GM11168 (cell line): ENCODE results near the gene ZNF334.

Experiments used
- in situ Hi-C: fragments of 300-500 bp; cut with MboI; formaldehyde crosslinking; loops from one replicate; pipeline ENCODE4 v1.12.0; 2022; ENCODE audit warnings: low sequenced_read_pairs; ENCODE audit not compliant: unreplicated experiment

ZNF334 gene

GRCh38 chr20:46512943-46513844 is at the start of gene ZNF334:
Gene ZNF334, minus strand, starts transcription at chr20:46513559. Its CDS starts 1,457 bp downstream, at chr20:46512102.
- in situ Hi-C loops, result no loop called here

- in situ Hi-C loops, result no loop called here
These were observed 49.2 kb upstream of the ZNF334 start for GRCh38 chr20:46562373-46563169.

- in situ Hi-C loops, result no loop called here
These were observed 48.6 kb upstream of the ZNF334 start for GRCh38 chr20:46562009-46562372.

DNA sequence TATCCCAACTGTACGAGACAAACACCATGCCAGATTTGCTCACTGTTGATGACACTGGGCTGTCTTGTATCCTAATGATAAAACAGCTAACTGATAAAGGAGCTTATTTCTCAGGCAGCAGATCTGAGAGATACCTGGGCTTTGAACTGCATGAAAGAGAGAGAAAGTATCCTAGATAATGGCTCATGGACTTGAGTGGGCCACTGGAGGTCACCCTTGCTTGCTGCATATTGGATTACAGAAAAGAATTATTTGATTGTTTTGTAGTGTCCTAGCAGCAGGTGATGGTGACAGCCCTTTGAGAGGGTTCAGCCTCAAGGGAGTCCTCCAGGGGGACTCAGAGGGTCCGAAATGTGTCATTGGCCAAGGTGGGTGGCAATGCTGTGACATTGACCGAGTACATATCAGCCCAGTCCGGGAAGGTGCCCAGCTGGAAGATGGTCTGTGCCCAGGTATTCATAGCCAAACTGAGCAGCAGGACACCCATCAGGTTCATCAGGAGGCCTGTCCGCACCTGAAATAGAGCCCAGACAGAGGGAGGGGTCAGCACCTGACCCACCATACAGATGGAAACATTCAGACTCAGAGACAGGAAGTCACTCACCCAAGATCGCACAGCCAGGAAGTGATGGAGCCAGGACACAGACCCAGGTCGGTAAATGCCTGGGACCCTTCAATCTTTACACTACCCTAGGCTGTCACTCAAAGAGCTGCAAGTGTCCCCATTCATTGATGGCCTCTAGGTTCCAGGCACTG is 46.5 kb upstream of the ZNF334 start:
- in situ Hi-C loops, result no loop called here

- in situ Hi-C loops, result no loop called here
These were observed 45.6 kb upstream of the ZNF334 start for GRCh38 chr20:46559001-46559400.

DNA sequence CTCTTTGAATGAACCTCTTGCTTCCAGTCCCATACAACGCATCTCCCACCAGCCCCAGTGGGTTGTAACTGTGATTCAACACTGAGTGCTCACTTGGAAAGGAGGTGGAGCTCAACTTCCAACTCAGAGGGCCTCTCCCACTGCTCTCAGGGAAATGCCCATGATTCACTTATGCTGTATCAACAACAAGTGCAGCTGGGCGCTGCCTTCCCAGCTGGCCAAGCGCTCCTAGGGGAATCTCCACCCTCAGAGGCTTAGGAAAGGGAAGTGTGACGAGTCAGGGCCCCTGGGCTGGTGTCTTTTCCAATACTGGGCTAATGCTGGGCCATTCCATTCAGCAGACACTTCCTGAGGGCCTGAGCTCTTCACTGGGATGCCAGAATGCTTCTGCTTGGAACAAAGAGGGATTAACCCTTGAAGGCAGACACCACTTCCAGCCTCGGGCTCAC is 45.2 kb upstream of the ZNF334 start:
- in situ Hi-C loops, result no loop called here

- in situ Hi-C loops, result no loop called here
These were observed 44.0 kb upstream of the ZNF334 start for GRCh38 chr20:46557231-46557956.

DNA sequence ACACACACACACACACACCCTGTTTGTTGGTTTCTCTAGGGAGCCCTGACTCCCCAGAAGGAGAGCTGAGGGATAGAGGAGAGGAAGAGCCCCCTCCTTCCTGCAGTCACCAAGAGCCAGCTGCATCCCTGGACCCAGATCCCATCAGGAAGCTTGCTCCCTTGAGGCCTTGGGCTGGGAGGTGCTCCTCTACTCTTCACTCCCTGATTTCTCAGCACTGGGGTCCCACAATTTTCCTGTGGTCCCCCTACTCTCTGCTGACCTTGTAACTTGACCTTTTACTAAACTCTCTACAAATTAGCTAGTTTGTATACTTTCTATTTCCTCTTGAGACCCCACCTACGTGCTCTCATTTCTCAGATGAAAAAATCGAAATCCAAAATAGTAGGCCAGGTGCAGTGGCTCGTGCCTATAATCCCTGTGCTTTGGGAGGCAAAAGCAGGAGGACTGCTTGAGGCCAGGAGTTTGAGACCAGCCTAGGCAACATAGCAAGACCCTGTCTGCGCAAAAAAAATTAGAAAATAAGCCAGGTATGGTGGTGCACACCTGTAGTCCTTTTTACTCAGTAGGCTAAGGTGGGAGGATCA is 42.1 kb upstream of the ZNF334 start:
- in situ Hi-C loops, result no loop called here

GRCh38 chr20:46554828-46555227 is 41.5 kb upstream of the ZNF334 start:
- in situ Hi-C loops, result no loop called here

DNA sequence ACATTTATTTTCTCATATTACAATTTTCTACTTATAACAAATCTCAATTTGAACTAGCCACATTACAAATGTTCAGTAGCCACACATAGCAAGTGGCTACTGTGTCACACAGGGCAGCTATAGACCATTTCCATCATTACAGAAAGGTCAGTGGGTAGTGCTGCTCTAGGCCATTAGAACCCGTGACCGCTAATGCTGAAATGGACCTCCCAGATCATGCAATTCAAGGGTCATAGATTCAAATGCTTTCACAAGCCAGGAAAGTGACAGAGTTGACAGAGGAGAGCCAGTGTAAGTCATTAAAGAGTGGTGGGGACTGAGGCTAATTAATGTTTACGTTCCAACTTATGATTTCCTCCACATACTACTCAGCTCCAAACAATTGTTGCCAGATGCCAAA is 40.6 kb upstream of the ZNF334 start:
- in situ Hi-C loops, result no loop called here

DNA sequence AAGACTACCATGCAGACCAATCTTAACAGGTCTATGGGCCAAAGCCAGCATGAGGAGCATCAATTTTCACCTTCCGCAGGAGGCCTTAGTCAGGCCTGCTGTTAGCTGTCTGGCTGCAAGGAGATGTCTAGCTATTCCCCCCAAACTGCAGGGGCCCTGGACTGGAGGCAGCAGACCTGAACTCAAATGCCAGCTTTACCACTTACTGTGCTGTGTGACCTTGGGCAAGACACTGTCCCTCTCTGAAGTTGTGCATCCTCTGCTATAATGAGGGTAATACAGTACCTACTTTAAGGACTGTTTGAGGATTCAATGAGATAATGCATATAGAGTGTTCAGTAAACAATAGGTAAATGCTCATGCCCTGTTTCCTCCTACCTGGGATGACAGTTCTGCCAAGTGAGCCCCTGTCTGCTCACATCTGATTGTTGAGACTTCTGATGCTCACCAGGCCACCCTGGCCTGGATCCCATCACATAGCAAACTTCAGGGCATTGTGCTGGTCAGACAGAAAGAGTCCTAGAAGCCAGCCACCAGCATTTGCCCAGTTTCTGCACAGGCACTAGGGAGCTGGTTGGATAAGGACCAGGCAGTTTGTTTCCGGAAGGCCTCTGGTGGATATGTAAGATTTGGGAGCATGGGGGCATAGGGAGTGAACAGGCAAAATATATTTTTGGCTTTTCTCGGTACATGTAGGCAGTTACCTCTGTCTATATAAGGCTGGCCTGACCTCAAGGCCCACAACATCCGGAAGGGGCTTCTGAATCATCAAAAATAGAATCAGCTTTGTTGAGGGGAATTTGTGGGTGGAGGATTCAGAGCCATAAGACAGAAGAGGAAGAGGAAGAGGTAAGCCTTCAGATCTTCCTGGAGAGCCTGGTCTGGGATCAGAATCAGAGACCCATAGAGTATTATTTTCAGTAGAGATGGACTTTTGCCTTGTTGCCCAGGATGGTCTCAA is 39.4 kb upstream of the ZNF334 start:
- in situ Hi-C loops, result no loop called here

DNA sequence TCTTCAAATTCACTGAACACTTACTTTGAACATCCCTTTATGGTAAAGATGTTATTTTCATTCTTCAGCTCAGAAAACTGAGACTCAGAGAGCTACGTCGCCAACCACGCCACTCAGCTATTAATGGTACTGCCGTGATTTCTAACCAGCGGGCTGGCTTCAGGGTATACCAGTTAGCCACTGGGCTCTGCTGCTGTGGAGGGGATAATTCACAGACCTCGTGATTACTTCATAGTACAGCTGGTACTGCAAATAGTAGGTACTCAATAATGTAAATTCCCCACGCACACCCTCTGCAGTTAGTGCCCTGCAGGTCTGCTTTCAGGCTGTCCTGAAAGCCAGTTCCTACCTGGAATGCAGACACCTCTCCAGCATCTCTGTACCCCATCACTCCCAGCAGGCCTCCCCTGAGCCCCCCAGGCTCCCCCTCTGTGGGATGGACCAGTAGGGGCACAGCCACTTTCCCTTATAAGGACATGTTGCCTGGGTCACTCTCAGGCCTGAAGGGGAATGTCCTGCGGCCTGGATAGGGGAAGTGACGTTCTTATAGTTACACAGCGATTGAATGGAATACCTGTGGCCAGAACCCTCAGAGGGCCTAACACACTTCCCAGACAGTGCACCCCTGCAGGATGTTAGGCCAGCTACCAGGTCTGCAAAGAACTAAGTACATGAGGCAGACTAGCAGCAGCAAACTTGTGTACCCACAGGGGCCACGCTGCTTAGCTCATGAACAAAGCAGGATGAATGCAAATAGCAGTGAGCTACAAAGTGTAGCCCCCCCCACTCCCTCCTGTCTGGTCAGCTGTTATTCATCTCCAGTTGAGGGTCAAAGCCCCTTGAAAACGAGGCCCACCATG is 38.4 kb upstream of the ZNF334 start:
- in situ Hi-C loops, result no loop called here

DNA sequence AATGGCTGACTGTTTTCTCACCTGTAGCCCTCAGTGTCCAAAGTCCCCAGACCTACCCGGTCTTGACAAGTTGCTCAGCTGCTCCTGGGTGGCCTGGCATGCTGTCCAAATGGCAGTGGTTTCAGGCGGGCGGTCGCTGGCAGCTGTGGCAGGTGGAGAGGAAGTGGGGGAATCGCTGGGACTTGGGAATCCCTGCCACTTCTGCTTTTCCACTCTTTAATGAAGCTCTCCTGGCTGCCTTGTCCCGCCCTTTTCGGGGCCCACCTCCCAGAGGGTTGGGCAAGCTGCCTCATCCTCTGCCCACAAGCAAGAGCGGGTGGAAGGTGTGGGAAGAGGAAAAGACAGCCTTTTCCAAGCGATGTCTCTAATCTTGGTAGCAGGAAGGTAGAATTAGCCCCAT is 37.1 kb upstream of the ZNF334 start, which contains the start of gene OCSTAMP:
OCSTAMP (minus strand) TSS at position 194 of the 400 bp plus-strand sequence; CDS start at position 100, 94 bp downstream.
- in situ Hi-C loops, result no loop called here

DNA sequence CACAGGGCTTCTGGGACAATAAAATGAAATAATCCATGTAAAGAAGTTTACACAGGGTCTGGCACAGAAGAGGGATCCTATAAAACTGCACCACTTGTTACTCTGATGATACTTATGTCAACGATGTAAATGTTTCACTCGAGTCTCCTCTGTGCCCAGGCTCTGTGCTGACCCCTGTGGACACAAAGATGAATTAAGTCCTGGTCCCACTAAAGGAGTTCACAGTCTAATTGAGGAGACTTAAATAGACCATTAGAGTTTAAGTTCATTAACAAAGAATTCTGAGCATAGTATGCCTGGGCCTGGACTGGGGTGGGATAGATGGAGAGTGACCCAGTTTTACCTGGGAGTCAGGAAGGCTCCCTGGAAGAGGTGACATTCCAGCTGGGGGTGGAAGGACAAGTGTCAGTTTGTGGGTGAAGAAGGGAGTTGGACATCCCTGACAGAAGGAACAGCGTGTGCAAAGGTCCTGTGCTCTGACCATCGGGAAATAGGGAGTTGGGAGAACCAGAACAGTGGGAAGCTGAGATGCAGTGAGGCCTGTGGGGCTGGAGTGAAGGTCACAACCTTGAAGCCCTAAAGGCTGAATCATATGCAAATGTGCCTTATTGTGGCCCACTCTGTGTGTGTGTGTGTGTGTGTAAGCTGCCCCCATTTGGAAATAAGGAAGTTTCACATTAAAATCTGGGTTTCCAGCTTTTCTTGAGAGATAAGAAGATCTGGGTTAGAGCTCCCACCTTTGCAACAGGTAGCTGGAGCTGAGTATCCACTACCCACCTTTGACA is 36.0 kb upstream of the ZNF334 start:
- in situ Hi-C loops, result no loop called here

- in situ Hi-C loops, result no loop called here
These were observed 35.3 kb upstream of the ZNF334 start for GRCh38 chr20:46548688-46549087.

DNA sequence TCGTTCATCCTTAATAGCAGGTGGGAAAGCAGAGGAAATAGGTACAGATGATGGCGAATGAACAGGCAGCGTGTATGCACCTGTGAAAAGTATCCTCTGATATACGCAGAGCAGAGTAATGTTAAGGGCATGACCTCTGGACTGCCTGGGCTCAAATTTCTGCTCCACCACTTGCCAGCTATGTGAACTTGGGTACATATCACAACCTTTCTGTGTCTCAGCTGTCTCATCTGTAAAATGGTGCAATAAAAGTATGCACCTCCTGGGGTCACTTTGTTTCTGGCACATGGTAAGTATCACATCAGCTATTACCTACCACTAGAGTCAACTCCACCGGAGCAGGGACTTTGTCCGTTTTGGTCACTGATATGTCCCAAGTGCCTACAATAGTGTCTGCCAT is 34.6 kb upstream of the ZNF334 start:
- in situ Hi-C loops, result no loop called here

GRCh38 chr20:46546936-46547335 is 33.6 kb upstream of the ZNF334 start:
- in situ Hi-C loops, result no loop called here
